ENCODE measurements around the gene CBS.
"Not testable (repeated sequence)": the region's sequence is repeated elsewhere in the genome, so short reads cannot be mapped to it uniquely, and the experiment has no call there.

DNA sequence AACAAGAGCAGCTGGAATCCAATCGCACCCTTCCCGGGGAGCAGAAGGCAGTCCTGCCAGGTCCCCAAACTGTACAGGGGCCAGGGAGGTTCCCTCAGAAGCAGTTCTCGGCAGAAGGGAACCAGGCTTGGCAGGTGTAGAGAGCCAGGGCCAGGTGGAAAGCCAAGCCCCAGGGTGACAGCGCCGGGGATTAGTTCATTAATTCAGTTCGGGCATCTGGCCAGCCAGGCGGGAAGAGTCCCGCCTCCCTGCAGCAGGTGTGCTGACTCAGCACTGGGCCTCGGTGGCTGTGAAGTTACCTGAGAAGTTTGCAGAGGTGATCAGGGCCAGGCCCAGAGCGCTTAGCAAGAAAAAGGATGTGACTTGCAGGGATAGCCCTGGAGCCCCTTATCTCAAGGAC lies 6.0 kb downstream of the CBS start:
- TF ChIP-seq, protein P1, sequence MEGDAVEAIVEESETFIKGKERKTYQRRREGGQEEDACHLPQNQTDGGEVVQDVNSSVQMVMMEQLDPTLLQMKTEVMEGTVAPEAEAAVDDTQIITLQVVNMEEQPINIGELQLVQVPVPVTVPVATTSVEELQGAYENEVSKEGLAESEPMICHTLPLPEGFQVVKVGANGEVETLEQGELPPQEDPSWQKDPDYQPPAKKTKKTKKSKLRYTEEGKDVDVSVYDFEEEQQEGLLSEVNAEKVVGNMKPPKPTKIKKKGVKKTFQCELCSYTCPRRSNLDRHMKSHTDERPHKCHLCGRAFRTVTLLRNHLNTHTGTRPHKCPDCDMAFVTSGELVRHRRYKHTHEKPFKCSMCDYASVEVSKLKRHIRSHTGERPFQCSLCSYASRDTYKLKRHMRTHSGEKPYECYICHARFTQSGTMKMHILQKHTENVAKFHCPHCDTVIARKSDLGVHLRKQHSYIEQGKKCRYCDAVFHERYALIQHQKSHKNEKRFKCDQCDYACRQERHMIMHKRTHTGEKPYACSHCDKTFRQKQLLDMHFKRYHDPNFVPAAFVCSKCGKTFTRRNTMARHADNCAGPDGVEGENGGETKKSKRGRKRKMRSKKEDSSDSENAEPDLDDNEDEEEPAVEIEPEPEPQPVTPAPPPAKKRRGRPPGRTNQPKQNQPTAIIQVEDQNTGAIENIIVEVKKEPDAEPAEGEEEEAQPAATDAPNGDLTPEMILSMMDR (IDR thresholded peaks at IDR 0.05; ENCODE audit: insufficient read depth, low read length), result not testable (repeated sequence)
- not testable (repeated sequence) for TF ChIP-seq GABPA, POLR2AphosphoS5 (IDR thresholded peaks at IDR 0.05; ENCODE audit: low read depth)
- TF ChIP-seq, protein P2, sequence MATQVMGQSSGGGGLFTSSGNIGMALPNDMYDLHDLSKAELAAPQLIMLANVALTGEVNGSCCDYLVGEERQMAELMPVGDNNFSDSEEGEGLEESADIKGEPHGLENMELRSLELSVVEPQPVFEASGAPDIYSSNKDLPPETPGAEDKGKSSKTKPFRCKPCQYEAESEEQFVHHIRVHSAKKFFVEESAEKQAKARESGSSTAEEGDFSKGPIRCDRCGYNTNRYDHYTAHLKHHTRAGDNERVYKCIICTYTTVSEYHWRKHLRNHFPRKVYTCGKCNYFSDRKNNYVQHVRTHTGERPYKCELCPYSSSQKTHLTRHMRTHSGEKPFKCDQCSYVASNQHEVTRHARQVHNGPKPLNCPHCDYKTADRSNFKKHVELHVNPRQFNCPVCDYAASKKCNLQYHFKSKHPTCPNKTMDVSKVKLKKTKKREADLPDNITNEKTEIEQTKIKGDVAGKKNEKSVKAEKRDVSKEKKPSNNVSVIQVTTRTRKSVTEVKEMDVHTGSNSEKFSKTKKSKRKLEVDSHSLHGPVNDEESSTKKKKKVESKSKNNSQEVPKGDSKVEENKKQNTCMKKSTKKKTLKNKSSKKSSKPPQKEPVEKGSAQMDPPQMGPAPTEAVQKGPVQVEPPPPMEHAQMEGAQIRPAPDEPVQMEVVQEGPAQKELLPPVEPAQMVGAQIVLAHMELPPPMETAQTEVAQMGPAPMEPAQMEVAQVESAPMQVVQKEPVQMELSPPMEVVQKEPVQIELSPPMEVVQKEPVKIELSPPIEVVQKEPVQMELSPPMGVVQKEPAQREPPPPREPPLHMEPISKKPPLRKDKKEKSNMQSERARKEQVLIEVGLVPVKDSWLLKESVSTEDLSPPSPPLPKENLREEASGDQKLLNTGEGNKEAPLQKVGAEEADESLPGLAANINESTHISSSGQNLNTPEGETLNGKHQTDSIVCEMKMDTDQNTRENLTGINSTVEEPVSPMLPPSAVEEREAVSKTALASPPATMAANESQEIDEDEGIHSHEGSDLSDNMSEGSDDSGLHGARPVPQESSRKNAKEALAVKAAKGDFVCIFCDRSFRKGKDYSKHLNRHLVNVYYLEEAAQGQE (IDR thresholded peaks at IDR 0.05; ENCODE audit: insufficient replicate concordance, low read depth), result not testable (repeated sequence)
